Frontal cortex (tissue), 4 donors: ENCODE results near the gene FAM25G. TPM values are rescaled to one million over a fixed set of nuclear protein-coding genes. Genes with fewer than 3 reads are reported as not detected.
"Not testable (repeated sequence)": the region's sequence is repeated elsewhere in the genome, so short reads cannot be mapped to it uniquely, and the experiment has no call there.

ENCODE experiments used
- DNase-seq, 2 donors: peaks; one replicate each; pipeline ENCODE4 v3.0.0; 2012; ENCODE audit warnings: low spot score in 2 of 2
- FAIRE-seq: peaks from 2 replicates; lab custom pipeline; 2012; peaks lifted over from hg19 to GRCh38; lab: Jason Lieb, UNC
- total RNA-seq: library from RNA; depleted of rRNA; stranded (reverse); fragments of >200 nt; gene quantifications from one replicate; pipeline ENCODE4 v1.2.3, GENCODE V29; 2014
- donor health status: control.
- donor health status: control.
- donor health status: control.

The FAM25G gene
- total RNA-seq, 1 donor from 2014 or later = not detected

- not testable (repeated sequence) for FAIRE-seq, DNase-seq
These were observed 23.5 kb downstream of the FAM25G start for GRCh38 chr10:47467957-47468356.

DNA sequence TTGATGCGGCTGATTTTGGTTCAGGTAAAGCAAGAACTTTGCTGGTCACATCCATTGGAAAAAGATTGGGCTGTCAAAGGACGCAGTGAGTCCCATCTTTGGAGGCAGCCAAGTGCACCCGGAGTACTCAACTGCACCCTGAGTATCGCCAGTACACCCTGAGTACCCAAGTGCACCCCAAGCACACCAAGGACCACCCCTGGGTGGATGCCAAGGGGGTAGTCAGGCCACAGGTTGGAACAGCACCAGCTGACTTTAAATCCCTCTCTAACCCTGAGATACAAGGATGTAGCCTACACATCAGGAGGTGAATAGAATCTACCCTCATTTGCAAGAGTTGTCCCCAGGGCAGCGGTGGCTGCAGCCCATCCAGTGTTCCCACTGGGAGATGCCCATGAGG is 24.0 kb downstream of the FAM25G start:
- not testable (repeated sequence) for DNase-seq, FAIRE-seq

DNA sequence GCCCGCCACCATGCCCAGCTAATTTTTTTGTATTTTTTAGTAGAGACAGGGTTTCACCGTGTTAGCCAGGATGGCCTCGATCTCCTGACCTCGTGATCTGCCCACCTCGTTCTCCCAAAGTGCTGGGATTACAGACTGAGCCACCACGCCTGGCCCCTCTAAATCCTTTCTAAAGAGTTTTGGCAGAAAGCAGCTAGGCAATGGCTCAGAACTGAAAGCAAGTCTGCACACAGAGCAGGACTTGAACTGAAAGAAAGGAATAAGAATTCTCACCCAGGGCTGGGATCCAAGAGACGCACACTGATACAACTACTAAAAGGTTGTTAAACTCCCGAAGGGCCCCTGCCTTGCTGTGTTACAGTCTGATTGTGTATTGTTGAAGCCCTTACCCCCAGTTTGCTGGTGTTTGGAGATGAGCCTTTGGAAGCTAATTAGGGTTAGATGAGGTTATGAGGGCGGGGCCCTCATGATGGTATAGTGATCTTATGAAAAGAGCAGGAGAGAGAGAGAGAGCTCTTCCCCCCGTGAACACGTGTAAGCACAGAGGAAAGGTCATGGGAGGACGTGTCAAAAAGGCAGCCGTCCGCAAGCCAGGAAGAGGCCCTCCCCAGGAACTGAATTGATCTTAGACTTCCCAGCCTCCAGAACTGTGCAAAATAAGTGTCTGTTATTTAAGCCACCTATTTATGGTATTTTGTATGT is 26.1 kb downstream of the FAM25G start:
- DNase-seq, FAIRE-seq: not testable (repeated sequence)

- FAIRE-seq, DNase-seq: not testable (repeated sequence)
These were observed 28.7 kb downstream of the FAM25G start for GRCh38 chr10:47462577-47463358.

DNA sequence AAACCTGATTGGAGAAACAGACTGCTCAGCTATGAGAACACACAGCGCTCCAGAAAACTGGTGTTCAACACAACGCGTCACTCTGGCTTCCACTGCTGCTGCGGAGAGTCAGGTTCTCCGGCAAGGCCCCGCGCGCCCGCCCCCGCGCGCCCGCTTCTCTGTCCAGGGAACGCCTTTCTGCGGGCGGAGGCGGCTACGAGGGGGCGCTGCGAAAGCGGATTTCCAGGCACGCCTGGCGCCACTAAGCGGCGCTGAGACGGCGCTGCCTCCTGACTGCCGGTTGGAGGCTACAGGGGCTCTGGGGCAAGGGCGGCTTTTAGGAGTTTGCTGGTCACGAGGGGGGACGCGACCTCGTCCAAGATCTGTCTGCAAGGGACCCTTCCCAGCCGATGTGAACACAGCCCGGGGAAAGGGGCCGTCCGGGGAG is 30.2 kb downstream of the FAM25G start:
- DNase-seq, FAIRE-seq: not testable (repeated sequence)

DNA sequence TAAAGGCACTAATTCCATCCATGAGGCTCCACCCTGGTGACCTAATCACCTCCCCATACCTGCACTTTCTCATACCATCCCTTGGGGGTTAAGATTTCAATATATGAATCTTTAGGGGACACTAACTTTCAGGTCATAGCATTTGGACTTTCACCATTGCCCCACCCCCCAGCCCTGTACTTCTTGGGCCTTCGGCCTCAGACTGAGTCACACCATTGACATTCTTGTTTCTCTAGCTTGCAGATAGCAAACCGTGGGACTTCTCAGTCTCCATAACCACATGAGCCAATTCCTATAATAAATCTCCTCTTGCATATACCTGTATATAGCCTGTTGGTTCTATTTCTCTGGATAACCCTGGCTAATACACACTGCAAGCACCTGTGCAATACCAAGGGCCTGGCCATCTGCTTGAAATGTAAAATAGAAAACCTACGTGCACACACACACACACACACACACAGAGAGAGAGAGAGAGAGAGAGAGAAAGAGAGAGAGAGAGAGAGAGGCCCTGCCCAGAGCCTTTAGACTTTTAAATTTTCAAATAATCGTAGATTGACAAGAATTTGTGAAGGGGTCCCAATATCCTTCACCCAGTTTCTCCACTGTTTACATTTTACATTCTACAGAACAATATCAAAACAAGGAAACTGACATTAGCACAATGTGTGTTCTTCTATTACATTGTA is 32.9 kb downstream of the FAM25G start:
- FAIRE-seq = no peak
- no peak for DNase-seq

GRCh38 chr10:47457826-47458225 is 33.7 kb downstream of the FAM25G start:
- DNase-seq (no peak), FAIRE-seq (no peak)

- DNase-seq = no peak
- no peak for FAIRE-seq
These were observed 34.0 kb downstream of the FAM25G start for GRCh38 chr10:47457528-47457820.

GRCh38 chr10:47456794-47457527 is 34.5 kb downstream of the FAM25G start:
- DNase-seq = no peak
- FAIRE-seq = no peak

DNA sequence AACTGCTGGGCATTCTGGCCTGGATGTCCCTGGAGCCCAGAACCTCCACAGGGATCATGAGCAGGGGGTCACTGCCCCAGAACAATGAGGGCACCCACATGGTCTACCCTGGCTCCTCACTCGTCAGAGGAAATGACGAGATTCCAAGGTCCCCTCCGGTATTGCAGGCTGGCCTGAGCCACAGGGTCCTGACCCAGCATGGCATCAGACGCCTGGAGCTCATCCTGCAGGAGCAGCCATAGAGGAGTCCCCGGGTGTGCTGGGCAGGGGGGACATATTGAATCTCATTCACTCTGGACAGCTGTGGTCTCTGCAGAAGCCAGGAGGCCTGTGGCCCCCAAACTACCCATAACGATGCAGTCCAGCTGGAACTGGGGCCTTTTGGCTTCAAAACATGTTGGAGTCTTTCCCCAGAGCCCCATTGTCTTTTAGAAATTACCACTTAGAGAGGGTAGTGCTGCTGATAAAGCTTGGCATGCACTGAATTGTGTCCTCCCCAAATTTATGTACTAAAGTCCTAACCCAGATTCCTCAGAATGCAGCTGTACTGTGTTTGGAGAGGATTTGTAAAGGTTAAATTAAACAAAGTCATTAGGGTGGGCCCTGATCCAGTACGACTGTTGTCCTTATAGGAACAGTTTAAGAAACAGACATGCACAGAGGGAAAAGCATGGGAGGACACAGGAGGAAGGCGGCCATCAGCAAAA is 35.3 kb downstream of the FAM25G start:
- DNase-seq (no peak), FAIRE-seq (no peak)

GRCh38 chr10:47455350-47456078 is 36.0 kb downstream of the FAM25G start:
- not testable (repeated sequence) for DNase-seq

DNA sequence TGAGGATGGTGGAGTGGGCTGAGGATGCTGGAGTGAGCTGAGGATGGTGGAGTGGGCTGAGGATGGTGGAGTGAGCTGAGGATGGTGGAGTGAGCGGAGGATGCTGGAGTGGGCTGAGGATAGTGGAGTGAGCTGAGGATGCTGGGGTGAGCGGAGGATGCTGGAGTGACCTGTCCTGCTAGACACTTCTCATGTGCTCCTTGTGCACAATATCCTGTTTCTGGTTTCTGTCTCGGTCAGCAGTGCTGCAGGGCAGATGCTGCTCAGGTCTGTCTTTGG is 36.8 kb downstream of the FAM25G start:
- DNase-seq (no peak), FAIRE-seq (no peak)

More at GRCh38 chr10:47455350-47456078, 36.0 kb downstream of the FAM25G start:
- FAIRE-seq = not testable (repeated sequence)

GRCh38 chr10:47454008-47454779 is 37.3 kb downstream of the FAM25G start:
- FAIRE-seq = no peak

DNA sequence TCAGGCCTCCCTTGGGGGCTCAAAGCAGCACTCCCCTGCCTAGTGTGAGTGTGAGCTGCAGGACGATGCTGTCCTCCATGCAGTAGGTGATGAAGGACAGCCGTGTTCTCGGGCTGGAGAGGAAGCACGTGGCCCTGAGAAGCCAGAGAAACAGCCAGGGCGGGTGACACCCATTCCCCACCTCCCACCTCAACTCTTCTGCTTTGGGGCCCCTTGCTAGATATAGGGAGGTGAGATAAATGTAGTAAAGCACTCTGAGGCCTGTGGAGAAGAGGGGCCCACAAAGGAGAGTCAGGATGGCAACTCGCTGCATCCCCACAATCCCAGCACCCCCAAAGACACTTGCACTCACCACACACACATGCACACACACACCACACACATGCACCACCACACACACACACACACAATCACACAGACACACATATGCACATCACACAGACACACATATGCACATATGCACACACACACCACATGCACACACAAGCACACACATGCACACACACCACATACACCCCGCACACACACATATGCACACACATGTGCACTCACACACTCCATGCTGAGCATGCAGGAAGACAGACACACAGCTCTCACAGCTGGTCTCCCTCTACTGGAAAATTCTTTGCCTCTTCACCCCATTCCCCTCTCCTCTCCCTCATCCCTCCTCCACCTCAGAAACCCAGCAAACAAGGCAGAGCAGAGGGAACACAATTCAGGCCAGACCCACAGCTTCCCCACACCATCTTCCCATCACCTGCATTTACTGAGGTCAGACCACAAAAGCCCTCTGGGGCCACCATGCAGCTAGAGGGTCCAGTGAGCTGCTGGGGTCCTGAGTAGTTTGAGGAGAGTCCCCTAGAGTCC is 38.1 kb downstream of the FAM25G start:
- no peak for FAIRE-seq

More at GRCh38 chr10:47454008-47454779, 37.3 kb downstream of the FAM25G start:
- no peak for DNase-seq

DNA sequence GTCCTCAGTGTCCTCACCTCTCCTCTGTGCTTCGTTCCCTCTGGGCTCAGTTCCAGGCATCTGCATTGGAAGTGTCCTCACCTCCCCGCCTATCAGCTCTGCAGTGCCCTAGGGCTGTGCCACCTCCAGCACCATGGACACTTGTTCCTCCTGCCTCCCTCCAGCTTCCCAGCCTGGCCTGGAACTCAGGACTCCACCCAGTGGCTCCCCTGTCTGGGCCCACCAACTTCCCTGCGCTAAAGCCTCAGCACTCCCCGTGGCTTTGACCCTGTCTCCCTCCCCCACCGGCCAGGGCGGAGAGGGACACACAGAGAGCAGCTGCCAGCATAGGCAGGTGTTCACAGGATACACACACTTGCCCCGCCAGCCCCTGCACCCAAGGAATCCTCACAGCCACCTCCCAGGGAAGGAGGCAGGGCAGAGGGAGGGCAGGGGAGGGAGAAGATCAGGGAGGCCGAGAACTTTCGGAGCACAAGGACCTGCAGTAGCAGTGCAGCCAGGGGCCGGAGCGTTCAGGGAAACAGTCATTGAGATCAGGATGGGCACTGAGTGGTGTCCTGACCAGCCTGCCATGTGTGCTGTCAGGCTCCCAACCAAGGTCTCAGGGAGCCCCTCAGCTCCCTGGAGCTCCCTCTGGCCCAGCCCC is 38.9 kb downstream of the FAM25G start:
- no peak for DNase-seq
- FAIRE-seq = no peak

More for the DNA sequence above, 38.1 kb downstream of the FAM25G start:
- DNase-seq = no peak

DNA sequence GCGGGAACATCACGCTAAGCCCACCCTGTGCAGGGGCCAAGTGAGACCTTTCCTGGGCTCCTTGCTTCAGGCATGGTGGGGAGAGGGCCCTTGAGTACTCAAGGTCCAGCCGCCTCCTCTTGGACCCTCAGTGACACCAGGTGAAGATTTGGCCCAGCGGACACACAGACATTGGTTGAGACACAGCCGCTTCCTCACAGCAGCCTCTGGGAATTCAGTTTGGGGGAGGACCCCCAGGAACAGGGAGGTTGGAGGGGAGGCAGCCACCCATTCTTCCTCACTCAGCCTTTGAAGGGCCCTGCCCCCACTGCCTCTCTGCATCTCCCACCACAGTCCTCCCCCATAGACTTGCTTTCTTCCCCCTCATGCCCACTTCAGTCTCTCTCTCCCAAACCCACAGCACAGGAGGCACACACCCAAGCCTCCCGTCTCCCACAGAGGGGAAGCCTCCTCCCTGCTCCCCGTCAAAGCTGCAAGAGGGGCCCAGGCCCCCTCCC is 39.5 kb downstream of the FAM25G start:
- no peak for DNase-seq
- no peak for FAIRE-seq
